ENCODE results near the gene VWA7. TPM values are rescaled to one million over a fixed set of nuclear protein-coding genes. Genes with fewer than 3 reads are reported as not detected.

VWA7 gene
- total RNA-seq, 1 donor from 2014 or later = not detected

GRCh38 chr6:31732029-31732428, 45.1 kb downstream of the VWA7 start:
- DNase-seq (ENCODE audit: low read depth) = no peak

DNA sequence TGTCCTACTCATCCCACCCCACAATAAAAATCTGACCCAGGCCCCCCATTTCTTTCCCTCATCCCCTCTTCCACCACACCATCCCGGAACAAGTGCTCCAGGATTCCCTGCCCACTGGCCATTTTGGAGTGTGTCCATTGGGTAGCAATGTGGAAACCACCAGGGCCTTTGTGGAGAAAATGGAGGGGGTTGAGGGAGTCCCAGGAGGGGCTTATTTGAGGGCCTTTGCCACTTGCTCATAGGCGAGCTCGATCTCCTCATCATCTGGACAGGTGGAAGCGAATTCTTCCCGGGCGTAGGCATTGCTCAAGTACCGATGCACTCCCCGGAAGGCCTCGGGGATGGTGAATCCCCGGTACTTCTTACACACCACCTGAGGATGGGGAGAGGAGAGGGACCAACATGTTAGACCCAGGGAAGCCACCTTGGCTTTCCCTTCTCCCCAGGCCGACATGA, 46.5 kb downstream of the VWA7 start:
- DNase-seq (ENCODE audit: low read depth) = no peak

DNA sequence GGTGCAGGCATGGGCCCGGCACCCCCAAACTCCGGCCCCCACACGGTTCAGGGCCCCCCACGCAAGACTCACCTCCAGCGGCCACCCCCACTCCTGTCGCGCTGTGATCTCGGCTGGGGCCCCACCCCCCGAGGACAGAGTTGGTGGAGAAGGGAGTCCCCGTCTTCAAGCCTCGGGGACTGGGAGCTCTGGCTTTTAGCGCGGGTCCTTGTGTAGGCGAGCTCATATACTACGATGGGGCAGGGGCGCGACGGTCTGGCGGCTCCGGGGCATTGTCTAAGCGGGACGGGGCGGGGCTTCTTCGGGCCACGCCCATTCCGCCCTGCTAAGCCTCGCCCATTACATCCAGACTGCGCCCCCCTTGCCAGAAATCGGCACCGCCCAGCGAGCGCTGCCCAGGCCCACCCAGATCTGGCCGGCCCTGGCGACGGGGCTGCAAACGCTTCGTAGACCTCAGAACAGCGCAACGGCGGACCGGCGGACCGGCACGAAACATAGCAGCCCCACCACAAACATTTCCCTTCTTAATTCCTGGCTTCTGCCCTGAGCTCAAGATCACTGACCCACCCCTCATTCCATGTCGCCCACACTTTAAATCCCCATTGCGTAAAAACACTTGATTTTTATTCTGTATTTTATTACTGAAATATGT, 47.0 kb downstream of the VWA7 start:
- DNase-seq (ENCODE audit: low read depth) = peak; percentile 89

- DNase-seq (ENCODE audit: low read depth) = peak; percentile 94
These were observed 47.6 kb downstream of the VWA7 start for GRCh38 chr6:31729515-31729978.

DNA sequence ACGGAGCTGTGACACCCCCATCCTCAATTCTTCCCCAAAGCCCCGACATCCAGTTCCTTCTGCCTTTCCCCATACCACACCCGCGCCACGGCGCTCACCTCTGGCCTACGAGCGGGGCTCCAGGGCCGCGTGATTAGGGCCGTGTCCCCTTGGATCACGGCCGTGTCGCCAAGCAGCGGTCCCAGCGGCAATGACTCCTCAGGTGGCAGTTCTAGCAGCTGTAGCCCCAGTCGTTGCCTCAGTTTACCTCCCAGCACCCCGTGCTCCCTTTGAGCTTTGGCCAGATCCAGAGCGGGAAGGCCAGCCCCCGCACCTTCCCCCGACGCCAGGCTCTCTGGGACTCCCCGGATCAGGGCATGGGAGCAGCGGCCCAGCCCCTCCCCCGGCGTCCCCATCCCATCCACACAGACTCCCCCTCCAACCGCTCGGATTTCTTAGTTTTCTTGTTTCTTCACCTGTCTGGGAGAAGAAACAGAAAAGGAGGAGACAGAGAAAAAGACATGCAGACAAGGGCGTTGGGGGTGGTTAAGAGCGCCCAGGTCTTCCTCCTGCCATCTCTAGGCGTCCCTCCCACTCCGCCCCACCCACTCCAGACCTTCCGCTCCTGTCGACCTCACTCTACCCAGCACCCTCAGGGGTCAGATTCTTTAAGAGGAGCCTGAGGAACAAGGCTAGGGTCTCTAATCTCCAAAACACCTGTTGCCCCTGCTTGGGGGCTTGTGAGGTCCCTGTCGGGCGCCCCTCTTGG, 48.2 kb downstream of the VWA7 start, which contains the start of gene DDAH2:
Gene DDAH2, minus strand, starts transcription at position 533 of the 748 bp plus-strand sequence. Its CDS starts 138 bp downstream, at position 395.
- DNase-seq (ENCODE audit: low read depth) = no peak

DNA sequence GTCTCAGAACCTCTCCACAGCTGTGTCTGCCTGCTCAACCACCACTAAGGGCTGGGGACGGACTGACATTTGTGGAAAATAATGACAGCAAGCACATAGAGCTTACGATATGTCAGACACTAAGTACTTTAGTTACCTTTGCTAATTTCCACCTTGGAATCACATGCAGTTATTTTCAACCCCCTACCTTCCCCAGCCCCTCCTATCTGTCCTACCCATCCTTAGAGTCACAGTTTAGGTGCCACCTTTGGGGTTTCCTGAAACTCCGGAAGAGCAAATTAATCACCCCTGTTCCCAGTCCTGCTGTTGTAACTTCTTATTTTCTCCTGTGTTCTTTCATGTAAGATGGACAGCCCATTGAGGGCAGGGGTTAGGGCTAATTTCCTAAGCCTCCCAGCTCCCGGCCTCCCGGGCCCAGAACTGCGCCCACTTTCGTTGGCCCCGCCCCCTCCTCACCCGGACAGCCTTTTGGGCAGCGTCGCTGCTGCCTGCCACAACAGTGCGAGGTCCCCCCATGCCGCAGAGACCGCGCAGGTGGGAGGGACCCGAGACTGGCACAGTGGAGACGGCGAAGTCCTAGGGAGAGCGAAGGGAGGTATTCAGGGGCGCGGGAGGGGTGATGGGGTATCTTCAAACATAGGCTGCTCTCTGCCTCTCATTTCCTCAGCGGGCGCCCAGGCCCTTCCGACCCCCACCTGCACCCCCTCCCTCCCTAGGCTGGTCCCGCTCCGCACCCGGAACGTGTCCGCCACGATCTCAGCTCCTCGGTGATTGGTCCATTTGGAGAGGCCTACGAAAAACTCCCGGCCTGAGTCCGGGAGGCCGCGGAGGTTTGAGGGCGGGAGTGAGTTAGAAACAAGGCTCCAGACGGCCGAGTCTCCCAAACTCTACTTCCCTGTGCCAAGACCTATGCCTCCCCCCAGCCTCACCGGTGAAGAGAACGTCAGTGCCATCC, 49.1 kb downstream of the VWA7 start:
- no peak for DNase-seq (ENCODE audit: low read depth)

DNA sequence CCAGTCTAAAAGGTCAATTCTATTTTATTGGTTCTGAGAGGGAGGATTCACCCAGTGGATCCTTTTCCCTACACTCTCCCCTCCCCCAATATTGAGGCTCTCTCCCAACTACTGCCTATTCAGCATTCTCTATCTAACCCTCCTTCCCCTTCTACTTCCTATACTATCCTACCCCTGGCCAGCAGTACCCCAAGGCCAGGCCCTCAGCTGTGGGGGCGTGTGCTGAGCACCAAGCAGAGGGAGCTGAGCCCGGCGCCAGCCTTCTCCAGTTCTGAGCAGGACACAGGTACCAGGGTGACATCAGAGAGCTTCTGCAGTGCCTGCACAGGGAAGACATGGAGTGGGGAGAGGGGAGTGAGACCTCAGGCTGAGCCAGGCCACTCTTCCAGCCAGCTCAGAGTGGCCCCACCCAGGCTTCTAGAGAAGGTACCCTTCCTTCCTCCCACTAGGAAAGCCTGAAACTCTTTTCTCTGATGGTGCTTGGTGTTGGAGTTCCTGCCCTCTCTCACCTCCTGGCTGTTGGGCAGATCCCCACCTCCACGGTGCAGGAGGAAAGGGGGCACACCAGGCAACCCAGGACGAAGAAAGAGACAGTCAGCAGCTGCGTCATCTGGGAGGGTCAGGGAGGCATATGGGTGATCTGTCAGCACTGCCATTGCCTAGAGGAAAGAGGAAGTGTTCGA, 50.0 kb downstream of the VWA7 start:
- DNase-seq (ENCODE audit: low read depth) = no peak

DNA sequence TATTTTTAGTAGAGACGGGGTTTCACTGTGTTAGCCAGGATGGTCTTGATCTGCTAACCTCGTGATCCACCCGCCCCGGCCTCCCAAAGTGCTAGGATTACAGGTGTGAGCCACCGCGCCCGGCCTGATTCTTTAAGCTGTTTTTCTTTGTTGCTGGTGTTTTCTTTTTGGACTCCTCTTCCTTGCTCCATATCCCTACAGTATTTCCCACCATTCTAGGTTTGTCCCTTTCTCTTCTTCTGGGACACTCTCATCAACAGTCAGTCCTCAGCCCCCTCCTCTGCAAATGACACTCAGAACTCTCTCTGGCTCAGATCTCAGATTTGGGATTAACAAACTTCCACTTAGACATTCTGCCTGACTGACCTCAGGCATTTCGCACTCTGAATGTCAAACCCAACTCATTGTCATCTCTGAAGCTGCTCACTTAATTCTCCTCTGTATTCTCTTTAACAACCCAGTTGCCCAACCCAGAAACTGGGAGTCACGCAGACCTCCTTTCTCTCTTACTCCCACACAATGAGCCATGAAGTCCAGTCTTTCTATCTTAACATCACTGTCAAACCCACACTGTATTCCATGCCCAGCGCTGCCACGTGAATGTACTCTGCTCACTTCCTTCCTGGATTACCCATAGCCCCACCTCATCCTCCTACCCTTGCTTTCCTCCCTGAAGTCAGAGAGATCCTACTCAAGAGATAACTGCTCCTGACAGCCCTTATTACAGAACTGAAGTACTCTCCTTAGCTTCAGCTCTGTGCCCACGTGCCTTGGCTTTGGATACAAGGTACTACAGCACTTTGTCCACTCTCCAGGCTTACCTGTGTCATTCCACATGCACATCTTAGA, 51.4 kb downstream of the VWA7 start:
- no peak for DNase-seq (ENCODE audit: low read depth)

- DNase-seq (ENCODE audit: low read depth) = no peak
These were observed 53.0 kb downstream of the VWA7 start for GRCh38 chr6:31723980-31724691.

GRCh38 chr6:31723245-31723979, 53.7 kb downstream of the VWA7 start, which contains the start of gene MPIG6B:
TSS of gene MPIG6B (plus strand) at chr6:31723373. CDS start at chr6:31723384, 11 bp downstream.
- no peak for DNase-seq (ENCODE audit: low read depth)

- DNase-seq (ENCODE audit: low read depth) = no peak
These were observed 55.0 kb downstream of the VWA7 start for GRCh38 chr6:31722173-31722572.

DNA sequence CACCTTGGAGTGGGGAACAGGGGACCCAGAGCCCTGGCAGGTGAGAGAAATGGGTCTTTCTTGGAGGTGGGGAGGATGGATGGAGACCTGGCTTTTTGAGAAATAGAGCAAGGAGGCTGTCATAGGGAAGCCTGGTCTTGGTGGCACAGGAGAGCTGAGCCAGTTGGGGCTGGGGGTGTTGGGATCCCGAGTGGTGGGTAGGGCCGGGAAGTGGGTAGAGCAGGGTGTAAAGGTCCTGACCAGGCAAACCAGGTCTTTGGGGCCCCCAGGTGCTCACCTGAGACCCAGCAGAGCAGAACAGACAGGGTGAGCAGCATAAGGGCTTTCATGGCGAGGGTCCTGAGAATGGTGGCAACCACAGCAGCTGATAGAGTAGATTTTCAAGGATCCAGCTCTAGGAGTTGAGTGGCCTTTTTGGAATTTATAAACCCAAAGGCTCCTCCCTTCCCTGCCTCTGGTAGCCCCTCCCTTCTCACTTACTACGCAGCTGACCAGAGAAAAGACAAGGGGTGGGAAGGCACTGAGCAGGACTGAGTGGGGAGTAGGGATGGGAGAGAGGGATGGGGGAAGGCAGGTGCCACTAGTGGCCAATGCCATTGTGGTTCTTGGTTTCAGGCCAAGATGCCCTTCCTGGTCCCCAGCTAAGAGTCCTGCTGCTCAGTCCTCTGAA, 55.6 kb downstream of the VWA7 start, which contains the start of gene LY6G6C:
Gene LY6G6C, minus strand, starts transcription at position 396 of the 670 bp plus-strand sequence. Its CDS starts 67 bp downstream, at position 329.
- DNase-seq (ENCODE audit: low read depth) = no peak

- no peak for DNase-seq (ENCODE audit: low read depth)
These were observed 56.8 kb downstream of the VWA7 start for GRCh38 chr6:31720196-31720770.

- no peak for DNase-seq (ENCODE audit: low read depth)
These were observed 58.1 kb downstream of the VWA7 start for GRCh38 chr6:31719001-31719400.

GRCh38 chr6:31718265-31718664, 58.9 kb downstream of the VWA7 start:
- no peak for DNase-seq (ENCODE audit: low read depth)

DNA sequence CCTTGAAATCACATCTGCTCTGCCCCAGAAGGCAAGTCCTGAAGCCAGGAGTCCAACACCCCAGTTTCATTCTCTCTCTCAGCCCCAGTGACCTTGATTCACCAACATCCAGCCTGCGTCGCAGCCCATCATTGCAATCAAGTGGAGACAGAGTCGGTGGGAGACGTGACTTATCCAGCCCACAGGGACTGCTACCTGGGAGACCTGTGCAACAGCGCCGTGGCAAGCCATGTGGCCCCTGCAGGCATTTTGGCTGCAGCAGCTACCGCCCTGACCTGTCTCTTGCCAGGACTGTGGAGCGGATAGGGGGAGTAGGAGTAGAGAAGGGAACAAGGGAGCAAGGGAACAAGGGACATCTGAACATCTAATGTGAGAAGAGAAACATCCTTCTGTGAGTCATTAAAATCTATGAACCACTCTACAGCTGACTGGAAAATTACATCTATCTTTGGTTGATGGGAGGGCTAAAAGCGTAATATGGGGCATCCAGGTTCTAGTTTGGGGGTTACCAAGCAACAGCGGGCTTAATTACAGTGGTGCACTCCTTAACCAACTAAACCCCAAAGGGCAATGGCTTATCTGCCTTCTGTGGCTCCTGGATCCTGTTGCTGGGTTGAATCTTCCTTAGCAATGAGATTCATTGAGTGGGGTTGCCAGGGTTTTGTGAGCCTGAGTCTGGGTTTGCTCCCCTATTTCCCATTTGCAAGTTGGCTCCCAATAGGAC, 59.5 kb downstream of the VWA7 start:
- DNase-seq (ENCODE audit: low read depth) = no peak
